ENCODE results near the gene CYSTM1.

CYSTM1 gene

GRCh38 chr5:140239939-140240700 is 65.1 kb downstream of the CYSTM1 start:
- no peak for DNase-seq (ENCODE audit: low read depth)
- H3K4me3 ChIP-seq (ENCODE audit: low read depth, low read length), result no peak overlapping the region
- peak; percentile 76 for TF ChIP-seq CTCF (IDR thresholded peaks at IDR 0.05; ENCODE audit: control insufficient read depth, extremely low read depth, insufficient read depth)

- DNase-seq (ENCODE audit: low read depth), result peak; percentile 70
- H3K4me3 ChIP-seq (ENCODE audit: low read depth, low read length), result no peak overlapping the region
- TF ChIP-seq CTCF (IDR thresholded peaks at IDR 0.05; ENCODE audit: control insufficient read depth, extremely low read depth, insufficient read depth), result no peak
These were observed 66.2 kb downstream of the CYSTM1 start for GRCh38 chr5:140240987-140241706.

- DNase-seq (ENCODE audit: low read depth), result no peak
- no peak overlapping the region for H3K4me3 ChIP-seq (ENCODE audit: low read depth, low read length)
- no peak for TF ChIP-seq CTCF (IDR thresholded peaks at IDR 0.05; ENCODE audit: control insufficient read depth, extremely low read depth, insufficient read depth)
These were observed 67.1 kb downstream of the CYSTM1 start for GRCh38 chr5:140242099-140242498.

GRCh38 chr5:140242890-140243585 is 68.0 kb downstream of the CYSTM1 start:
- TF ChIP-seq CTCF (IDR thresholded peaks at IDR 0.05; ENCODE audit: control insufficient read depth, extremely low read depth, insufficient read depth), result no peak
- DNase-seq (ENCODE audit: low read depth), result no peak
- H3K4me3 ChIP-seq (ENCODE audit: low read depth, low read length), result no peak overlapping the region

GRCh38 chr5:140243706-140244250 is 68.8 kb downstream of the CYSTM1 start:
- DNase-seq (ENCODE audit: low read depth), result no peak
- H3K4me3 ChIP-seq (ENCODE audit: low read depth, low read length), result no peak overlapping the region
- TF ChIP-seq CTCF (IDR thresholded peaks at IDR 0.05; ENCODE audit: control insufficient read depth, extremely low read depth, insufficient read depth), result no peak

GRCh38 chr5:140244525-140245025 is 69.6 kb downstream of the CYSTM1 start:
- peak; percentile 53 for DNase-seq (ENCODE audit: low read depth)
- H3K4me3 ChIP-seq (ENCODE audit: low read depth, low read length), result no peak overlapping the region
- peak; percentile 95 for TF ChIP-seq CTCF (IDR thresholded peaks at IDR 0.05; ENCODE audit: control insufficient read depth, extremely low read depth, insufficient read depth)

Measured in LNCaP clone FGC (cell line).